GM18526 (cell line): Measurements from ENCODE around the gene MYG1.

Experiments used
- POLR2A ChIP-seq: IDR thresholded peaks from 3 replicates; pipeline ENCODE4 v1.6.1; 2011; ENCODE audit not compliant: insufficient read length; ENCODE audit errors: extremely low read depth

Gene MYG1

DNA sequence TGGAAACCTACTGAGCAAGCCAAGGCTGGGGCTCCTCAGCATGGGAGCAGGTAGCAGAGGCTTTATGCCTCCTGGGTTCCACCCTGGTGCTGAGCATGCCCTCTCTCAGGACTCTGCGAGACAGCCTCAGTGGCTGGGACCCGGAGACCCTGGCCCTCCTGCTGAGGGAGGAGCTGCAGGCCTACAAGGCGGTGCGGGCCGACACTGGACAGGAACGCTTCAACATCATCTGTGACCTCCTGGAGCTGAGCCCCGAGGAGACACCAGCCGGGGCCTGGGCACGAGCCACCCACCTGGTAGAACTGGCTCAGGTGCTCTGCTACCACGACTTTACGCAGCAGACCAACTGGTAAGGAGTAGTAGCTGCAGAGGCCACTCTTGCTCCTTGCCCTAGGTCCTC, 23.0 kb upstream of the MYG1 start:
- TF ChIP-seq POLR2A, result no peak

DNA sequence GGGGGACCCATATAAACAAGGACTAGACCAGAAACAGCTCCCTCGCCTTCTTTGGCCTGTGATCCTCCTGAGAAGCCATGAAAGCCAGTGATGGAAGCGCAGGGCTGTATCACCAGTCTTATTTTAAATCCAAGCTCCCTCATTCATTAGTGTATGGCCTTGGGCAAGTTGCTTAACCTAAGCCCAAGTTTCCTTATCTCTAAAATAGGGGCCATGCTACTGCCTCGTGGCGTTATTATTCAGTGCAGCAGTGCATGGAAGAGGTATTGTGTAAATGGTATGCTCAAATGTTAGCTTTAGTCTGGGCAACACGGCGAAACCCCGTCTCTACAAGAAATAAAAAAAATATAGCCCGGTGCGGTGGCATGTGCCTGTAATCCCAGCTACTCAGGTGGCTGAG, 21.5 kb upstream of the MYG1 start:
- TF ChIP-seq POLR2A, result no peak

DNA sequence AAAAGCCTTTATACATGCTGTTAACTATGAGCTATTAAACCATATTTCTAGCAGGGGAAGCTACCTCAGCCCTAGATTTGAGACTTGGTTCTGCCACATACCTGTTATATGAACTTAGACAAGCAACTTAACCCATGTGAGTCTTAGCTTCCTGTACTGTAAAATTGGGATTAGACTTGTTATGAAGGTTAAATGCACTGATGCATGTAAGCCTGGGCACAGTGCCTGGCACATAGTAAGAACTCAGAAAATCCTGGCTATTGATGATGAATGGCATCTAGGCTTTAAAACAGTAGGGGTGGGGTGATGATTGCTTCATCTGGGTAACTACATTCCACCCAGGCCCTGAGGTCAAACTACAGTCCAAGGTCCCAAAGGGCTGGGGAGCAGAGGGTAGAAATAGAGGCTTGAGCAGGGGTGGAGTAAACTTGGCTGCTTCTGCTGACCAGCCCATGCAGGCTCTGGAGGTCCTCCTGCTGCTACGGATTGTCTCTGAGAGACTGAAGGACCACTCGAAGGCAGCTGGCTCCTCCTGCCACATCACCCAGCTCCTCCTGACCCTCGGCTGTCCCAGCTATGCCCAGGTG, 20.1 kb upstream of the MYG1 start:
- no peak for TF ChIP-seq POLR2A

DNA sequence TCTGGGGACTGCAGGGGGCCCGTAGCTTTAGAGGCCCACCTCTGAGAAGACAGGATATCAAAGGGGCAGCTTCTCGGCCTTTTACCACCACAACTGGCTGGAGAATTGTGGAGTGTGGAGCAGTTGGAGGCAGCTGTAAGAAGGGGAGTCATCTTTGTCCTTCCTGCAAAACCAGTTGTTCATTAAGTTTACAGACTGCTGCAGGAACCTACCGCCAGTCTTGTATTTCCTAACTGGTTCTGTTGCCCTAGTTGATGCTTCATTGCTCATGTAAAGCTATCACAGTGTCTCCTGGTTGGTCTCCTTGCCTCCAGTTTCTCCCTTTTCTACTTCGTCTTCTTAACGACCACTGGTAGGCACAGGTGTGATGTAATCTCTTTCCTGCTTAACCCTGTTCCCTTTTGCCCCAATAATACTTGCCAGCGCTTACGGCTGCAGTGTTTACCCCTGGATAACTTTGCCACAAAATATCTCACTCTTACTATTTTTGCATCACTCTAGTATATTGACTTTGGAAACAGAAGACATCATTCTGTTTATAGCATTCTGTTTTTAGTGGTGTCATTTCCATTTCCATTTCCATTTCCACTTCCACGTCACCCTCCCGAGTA, 19.5 kb upstream of the MYG1 start:
- no peak for TF ChIP-seq POLR2A

DNA sequence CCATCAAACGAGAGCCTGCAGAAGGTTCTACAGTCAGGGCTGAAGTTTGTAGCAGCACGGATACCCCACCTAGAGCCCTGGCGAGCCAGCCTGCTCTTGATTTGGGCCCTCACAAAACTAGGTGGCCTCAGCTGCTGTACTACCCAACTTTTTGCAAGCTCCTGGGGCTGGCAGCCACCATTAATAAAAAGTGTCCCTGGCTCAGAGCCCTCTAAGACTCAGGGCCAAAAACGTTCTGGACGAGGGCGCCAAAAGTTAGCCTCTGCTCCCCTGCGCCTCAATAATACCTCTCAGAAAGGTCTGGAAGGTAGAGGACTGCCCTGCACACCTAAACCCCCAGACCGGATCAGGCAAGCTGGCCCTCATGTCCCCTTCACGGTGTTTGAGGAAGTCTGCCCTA, 13.0 kb upstream of the MYG1 start:
- no peak for TF ChIP-seq POLR2A

DNA sequence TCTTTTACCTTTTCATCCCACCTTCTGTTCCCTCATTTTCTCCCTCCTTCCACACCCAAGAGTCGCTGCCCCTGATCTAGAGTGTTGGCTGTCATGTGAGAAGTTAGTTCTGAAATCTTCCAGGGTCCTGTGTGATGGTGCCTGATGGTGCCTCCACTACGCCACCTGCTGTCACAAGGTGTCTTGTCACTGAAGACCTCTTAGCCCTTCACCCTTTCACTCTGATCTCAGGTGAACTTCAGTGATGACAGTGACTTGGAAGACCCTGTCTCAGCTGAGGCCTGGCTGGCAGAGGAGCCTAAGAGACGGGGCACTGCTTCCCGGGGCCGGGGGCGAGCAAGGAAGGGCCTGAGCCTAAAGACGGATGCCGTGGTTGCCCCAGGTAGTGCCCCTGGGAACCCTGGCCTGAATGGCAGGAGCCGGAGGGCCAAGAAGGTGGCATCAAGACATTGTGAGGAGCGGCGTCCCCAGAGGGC, 11.7 kb upstream of the MYG1 start:
- no peak for TF ChIP-seq POLR2A

DNA sequence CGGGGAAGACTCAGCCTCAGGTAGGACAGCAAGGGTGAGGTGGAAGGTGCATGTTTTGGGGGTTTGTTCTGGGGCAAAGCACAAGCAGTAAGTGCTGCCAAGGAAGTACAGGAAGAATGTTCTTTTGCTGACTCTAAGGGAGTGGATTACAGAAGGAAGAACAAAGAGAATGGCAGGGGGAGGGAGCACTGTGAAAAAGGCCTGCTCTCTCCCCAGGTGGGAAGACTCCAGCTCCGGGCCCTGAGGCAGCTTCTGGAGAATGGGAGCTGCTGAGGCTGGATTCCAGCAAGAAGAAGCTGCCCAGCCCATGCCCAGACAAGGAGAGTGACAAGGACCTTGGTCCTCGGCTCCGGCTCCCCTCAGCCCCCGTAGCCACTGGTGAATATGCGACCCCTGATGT, 11.2 kb upstream of the MYG1 start:
- no peak for TF ChIP-seq POLR2A

DNA sequence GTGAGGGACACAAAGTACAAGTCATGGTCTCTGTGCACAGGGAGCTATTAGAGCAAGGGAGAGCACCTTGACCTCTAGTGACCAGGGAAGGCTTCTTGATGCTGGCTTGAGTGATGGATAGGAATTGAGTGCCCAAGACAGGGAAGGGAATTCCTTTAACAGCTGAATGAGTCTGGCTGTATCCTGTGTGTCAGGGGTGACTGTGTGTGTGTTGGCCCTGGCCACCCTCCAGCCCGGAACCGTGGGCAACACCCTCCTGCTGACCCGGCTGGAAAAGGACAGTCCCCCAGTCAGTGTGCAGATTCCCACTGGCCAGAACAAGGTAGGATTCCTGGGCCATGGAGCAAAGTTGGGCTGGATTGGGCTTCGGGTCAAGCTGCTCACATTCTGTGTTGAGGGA, 9.6 kb upstream of the MYG1 start:
- TF ChIP-seq POLR2A, result no peak

DNA sequence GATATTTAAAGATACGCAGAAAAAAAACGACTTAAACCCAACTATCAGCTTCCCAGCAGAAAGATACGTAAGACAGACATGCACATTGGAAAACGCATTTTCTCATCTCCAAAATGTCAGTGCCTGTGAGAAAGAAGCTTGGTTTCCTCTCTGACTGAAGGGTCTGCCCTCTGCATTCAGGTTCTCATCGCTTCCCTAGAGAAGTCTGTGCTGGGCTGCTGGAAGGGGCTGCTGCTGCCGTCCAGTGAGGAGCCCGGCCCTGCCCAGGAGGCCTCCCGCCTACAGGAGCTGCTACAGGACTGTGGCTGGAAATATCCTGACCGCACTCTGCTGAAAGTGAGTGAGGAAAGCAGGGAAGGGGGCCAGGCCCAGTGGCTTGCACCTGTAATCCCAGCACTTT, 8.8 kb upstream of the MYG1 start:
- TF ChIP-seq POLR2A, result no peak

DNA sequence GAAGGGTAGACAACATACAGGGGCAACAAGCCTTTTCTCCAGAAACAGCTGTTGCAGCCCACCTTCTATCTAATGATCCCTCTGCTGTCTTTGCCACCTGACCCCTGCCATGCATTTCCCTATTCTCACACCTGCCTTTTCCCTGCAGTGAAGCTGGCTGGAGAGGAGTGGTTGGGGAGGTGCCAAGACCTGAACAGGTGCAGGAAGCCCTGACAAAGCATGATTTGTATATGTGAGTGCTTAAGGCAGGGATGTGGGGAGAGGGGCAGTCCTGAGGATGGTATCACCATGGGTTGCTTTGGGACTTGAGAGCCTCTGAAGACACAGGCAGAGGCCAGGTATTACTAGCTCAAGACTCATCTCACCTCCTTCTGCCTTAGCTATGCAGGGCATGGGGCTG, 7.1 kb upstream of the MYG1 start:
- TF ChIP-seq POLR2A, result no peak

DNA sequence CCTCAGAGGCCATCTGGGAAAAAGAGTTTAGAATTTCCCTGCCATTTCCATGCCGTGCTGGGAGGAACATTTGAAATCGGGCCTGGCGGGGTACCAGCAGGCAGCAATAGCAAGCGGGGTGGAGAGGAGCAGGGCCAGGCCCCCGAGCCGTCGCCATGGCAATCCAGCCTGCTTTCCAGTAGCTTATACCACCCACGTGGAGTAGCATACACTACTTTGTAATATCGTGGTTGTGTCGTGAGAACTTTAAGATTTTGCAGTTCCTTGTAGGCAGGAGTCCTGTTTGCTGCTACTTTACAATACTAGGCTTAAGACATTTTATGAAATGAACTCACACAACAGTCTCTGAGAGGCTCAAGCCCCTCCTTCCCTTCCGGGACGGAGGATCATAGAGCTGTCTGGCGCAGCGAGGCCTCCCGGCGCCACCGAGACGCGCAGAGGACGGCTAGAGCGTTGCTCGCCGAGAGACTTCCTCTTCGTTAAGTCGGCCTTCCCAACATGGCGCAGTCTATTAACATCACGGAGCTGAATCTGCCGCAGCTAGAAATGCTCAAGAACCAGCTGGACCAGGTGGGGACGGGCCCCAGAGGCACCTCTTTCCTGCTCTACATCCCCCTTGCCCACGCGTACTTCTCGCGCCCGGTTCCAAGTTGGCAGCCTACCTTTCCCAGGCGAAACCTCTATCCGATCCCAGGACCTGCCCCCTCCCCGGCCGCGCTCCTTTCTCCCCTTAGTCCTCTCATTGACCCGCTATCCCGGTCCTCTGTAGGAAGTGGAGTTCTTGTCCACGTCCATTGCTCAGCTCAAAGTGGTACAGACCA, 4.2 kb upstream of the MYG1 start, which contains the start of gene PFDN5:
Gene PFDN5, plus strand, starts transcription at position 473 of the 821 bp plus-strand sequence. Its CDS starts 26 bp downstream, at position 499.
- TF ChIP-seq POLR2A, result peak; percentile 82

DNA sequence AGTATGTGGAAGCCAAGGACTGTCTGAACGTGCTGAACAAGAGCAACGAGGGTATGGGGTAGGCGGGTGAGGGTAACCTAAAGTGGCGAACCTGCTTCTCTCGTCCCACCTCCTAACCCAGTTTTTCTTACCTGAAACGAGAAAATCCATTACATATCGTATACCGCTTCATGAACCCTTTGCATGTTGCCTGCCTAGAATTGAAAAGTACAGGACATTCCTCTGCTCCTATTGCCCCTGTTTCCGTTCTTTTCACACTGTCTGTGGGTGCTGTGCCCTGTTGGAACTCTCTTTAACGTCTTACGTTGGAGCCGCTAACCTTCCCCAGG, 3.6 kb upstream of the MYG1 start:
- TF ChIP-seq POLR2A, result no peak

DNA sequence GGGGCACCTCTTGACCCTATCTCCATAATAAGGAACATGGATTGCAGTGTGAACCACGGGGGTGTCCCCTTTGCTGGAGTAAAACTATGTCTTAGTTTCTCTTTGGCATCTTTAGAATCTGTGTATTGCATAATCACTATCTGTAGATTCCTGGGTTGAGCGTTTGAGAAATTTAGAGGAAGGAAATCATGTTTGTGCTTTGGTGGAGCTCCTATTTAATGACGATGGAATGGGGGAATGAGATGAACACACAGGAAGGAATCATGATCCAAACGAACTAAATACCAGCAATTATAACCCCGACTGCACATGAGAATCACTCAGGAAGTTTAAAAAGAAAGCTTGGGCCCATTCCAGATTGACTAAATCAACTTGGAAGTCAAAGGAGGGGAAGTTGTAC, 1.3 kb upstream of the MYG1 start:
- no peak for TF ChIP-seq POLR2A

DNA sequence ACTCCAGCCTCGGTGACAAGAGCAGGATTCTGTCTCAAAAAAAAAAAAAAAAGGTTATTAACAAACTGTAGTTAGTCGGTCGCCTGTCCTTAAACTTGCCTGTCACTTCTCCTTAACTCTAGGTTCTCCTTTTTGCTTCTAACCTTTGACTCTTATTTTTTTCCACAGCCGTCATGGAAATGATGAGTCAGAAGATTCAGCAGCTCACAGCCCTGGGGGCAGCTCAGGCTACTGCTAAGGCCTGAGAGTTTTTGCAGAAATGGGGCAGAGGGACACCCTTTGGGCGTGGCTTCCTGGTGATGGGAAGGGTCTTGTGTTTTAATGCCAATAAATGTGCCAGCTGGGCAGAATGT, 418 bp upstream of the MYG1 start:
- no peak for TF ChIP-seq POLR2A

DNA sequence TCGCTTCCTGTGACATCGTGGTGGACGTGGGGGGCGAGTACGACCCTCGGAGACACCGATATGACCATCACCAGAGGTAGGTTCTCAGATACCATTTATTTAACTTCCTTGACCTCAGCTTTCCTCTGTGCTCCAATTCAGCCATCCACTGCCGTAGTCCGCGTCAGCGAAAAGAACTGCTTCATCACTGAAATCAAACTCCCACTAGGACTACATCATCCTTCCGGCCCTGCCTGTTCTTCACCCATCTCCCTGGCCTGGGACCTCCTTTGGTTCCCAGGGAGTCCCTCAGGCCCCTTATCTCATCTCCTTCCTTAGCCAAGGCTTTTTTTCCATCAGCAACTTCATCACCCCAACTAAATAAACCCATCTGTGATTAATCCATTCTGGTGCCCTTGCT, 692 bp downstream of the MYG1 start:
- no peak for TF ChIP-seq POLR2A

DNA sequence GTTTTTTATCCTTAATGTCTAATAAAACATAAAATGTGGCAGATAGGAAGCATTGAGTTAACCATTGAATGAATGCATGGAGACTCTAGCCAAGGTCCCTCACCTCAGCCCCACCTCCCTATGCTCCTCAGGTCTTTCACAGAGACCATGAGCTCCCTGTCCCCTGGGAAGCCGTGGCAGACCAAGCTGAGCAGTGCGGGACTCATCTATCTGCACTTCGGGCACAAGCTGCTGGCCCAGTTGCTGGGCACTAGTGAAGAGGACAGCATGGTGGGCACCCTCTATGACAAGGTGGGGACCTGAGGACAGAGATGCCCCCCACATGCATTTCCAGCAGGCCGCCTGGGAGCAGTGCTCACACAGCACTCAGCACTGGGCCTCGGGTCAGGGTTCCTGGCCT, 3.4 kb downstream of the MYG1 start:
- TF ChIP-seq POLR2A, result no peak

DNA sequence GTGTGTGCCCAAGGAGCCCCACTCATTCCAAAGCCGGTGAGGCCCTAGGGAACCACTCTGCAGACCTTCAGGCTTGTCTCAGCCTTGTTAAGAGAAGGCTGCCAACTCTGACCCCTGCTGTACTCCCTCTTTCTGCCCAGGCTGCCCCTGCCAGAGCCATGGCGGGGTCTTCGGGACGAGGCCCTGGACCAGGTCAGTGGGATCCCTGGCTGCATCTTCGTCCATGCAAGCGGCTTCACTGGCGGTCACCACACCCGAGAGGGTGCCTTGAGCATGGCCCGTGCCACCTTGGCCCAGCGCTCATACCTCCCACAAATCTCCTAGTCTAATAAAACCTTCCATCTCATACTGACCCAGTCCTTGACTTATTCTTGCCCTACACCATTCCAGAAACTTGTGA, 7.3 kb downstream of the MYG1 start:
- TF ChIP-seq POLR2A, result no peak

DNA sequence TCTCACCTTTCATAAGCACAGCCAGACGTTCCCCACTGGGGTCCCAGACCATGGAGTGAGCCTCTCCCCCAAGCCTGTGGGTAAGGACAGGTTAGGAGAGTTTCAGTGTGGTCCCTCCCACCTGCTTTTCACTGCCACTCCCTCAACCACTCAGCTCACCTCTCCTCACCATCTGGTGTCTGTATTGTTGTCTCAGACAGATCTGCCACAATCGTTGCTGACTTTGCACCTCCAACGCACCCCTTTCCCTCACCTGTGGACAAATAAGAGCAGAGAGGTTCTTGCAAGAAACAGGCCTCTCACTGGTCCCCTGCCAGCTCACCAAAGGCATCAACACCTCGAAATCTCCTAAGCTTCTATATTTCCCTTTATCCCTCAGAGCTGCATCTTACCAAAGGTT, 8.8 kb downstream of the MYG1 start:
- no peak for TF ChIP-seq POLR2A
